GM18520 (cell line): ENCODE measurements around the gene DYSF.

Experiments
- ATAC-seq: cut with Tn5 transposase; IDR thresholded peaks from one replicate; pipeline ENCODE4 v1.9.1; 2021; ENCODE audit not compliant: unreplicated experiment

DYSF gene

DNA sequence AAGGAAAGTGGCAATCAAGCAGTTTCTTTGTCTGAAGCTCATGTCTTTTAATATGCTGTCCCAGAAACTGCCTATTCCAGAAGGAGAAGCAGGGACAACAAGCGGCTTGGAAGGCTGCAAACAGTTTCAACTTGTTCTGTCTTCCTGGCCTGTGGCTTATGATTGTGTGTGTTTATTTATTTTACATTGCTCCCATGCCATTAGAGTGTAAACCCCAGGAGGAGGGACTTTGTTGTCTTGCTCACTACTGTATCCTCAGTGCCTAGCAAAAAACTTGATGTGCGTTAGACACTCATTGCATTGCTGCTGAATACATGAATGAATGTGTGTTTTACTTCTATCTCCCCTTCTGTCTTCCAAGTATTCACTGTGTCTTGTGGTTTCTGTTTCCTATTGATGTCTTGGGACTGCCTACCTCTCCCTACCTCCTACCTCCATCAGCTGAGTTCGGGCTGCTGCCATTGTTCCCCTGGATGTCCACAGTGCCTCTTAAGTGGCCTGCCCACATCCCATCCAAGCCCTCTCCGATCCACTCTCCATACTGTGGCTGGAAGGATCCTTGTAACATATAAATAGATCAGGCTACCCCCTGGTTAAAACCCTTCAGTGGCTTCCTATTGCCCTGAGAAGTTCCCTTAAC lies 261.4 kb downstream of the DYSF start:
- ATAC-seq: no peak

DNA sequence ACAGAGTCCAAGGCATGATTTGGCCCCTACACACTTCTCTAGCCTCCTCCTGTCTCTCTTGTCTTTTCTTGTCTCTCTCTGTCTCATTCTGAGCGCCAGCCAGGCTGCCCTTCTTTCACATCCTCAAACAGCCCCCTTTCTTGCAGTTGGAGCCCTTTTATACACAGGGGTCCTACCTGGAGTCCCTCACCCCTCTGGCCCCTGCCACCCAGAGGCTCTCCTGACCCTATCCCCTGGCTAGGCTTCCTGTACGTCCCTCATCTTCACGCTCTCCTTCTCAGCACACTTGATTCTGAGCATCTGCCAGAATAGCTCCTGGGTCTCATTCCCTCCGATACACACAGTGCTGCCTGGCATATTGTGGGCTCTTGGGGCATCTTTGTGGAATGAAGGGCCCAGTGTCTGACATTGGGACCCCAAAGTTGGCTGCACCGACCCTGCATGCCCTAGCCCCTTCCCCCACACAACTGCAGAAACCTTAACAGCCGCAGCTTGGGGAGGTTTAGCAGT lies 261.9 kb downstream of the DYSF start:
- ATAC-seq: no peak

DNA sequence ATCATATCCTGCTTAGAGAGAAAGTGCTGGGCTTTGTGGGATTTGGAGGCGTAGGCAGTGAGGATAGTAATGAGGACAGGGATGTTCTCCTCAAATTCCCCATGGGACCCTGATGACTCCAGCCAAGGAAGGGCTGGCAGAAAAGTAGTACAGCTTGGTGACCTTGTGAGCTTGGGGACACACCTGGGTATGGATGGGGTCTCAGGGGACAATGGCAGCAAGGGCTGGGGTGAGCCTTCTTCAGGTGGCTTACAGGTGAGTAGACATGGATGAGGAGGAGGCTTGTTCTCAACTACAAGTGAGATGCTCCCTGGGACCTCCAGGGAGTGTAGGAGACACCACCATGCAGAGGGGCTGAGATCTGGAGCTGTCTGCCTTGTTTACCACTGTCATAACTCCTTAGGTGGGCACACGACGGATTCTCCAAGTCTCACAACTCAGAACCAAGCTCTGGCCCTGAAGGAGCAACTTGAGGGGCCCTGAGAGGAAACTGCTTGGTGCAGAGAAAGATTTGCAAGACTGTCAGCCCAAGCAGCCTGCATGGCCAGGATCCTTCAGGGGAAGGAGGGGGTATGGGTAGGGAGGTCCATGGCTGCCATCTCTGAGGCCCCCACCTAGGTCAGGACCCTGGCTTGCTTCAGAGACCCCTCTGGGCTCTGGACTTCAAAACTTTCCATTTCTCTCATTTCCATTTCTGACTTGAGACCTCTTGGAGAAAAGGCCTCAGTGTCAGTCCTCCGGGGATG lies 262.8 kb downstream of the DYSF start:
- ATAC-seq: no peak

DNA sequence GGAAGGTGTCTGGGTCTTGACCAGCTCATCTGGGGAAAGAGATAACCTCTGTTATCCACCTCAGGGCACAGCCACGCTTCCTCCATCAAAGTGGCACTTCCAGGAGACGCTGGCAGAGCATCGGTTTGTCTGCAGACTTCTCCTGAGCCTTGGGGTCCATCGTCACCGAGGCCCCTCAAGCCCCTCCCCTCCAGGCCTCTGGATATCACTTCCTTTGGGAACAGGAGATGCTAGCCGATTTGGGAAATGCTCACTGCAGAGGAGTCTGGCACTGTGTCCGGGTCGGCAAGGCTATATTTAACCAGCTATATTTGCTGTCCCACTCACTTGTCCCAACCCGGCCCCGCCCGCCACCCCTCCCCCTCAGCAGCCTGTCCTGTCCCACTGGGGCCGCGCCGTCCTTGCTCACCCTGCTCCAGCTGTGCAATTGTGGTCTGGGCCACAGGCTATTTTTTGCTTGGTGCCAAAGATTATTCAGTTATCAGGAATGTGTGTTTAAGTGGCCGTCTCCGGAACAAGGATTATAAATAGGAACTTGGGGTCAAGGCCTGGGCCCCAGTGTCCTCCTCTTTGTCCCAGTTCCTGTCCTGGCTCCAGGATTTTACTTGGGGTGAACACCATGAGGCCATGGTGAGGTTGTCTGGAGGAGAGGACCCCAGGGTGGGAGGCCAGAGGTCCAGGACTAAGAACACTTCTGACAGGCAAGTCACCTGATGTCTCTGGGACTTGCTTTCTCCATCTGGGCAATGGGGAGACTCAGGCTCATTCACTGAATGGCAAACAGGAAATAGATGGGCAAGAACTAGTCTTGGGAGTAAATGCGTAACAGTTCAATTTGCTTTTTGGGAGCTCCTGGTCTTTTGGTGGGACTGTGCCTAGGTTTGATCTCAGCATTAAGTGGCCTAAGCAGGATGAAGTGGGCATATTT lies 263.6 kb downstream of the DYSF start:
- no peak for ATAC-seq

- no peak for ATAC-seq
Measured at GRCh38 chr2:71718686-71719085, 265.3 kb downstream of the DYSF start.

GRCh38 chr2:71719520-71720282 lies 266.3 kb downstream of the DYSF start:
- ATAC-seq: no peak

- ATAC-seq: no peak
Measured at GRCh38 chr2:71720283-71720560, 266.9 kb downstream of the DYSF start.

- no peak for ATAC-seq
Measured at GRCh38 chr2:71720596-71721361, 267.4 kb downstream of the DYSF start.

DNA sequence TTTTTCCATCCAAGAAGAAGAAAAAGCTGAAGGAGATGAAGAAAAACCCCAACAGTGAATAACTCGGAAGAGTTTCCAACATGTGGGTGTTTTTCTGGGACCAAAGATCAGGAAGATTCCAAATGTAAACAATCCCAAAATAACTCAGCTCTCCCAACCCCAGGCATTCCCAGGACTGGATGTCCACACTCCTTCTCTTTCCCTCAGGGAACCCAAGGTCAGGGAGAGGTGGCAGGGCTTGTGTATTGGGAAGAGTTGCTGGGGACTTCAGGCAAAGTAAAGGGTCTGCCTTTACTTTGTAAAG lies 268.0 kb downstream of the DYSF start:
- no peak for ATAC-seq

DNA sequence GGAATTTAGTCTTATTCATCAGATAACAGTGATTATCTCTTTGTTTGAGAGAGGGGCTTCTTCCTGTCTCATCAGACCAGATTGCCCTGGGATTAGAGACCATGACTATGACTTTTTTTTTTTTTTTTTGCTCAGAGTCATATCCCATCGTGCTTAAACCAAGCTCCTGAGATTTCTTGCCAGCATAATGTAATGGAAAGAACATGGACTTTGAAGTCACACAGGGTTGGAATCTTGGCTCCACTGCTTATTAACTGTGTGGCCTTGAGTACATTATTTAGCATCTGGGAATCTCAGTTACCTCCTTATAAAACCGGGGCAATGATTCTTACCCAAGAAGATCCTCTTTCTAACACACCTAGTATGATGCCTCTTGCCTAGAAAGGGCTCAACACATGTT lies 268.3 kb downstream of the DYSF start:
- ATAC-seq: no peak

DNA sequence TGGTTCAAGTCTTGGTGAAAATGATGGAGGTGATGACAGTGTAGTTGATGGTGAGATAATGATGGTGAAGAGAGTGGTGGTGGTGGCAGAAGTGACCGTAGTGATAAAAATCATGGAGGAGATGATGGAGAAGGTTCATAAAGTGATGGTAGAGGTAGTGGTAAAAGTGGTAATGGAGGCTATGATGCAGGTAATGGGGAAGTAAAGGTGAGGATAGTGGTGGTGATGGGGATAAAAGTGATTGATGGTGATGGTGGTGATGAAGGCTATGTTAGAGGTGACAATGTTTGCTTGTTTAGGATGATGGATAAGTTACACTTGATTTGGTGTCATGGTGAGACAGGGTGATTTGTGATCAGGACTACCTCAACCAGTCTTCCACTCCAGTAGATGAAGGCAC lies 268.9 kb downstream of the DYSF start:
- no peak for ATAC-seq

GRCh38 chr2:71724793-71725192 lies 271.4 kb downstream of the DYSF start:
- ATAC-seq: no peak

GRCh38 chr2:71725836-71726235 lies 272.5 kb downstream of the DYSF start:
- ATAC-seq: no peak

DNA sequence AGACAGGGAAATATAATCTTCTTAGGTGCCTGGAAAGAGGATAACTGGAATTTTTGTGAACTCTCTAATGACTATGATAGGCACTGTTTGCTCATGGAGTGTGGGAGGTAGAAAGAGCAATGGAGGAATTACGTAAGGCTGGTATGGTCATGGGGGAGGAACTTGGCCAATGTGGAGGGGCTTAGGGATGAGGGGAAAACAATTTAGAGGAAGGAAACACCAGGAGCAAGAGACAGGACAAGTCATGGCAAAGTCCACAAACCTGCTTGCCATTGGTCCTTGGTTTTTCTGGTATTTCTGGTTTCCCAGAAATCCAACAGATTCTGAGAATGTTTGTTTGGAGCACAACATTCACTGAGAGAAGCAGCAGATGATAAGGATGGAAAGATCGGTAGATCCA lies 274.2 kb downstream of the DYSF start:
- no peak for ATAC-seq

- ATAC-seq: no peak
Measured at GRCh38 chr2:71728036-71728435, 274.7 kb downstream of the DYSF start.

- no peak for ATAC-seq
Measured at GRCh38 chr2:71730785-71731383, 277.5 kb downstream of the DYSF start.

DNA sequence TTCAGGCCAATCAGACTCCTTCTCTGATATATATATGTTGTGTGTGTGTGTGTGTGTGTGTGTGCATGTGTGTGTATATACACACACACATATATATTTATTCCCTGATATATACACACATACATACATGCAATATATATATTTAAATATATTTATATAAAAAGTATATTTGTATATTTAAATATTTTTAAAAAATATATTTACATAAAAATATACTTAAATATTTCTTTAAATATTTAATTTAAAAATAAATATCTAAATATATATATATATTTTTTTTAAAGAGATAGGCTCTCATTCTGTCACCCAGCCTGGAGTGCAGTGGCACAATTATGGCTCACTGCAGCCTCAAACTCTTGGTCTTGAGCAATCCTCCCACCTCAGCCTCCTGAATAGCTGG lies 281.3 kb downstream of the DYSF start:
- no peak for ATAC-seq

- no peak for ATAC-seq
Measured at GRCh38 chr2:71735676-71736075, 282.3 kb downstream of the DYSF start.
